Fibroblast of lung (primary cell): ENCODE data around the gene ATP11A. TPM values are rescaled to one million over a fixed set of nuclear protein-coding genes. Genes with fewer than 3 reads are reported as not detected.

Experiments used
- DNase-seq, 2 donors: peaks; one replicate each; pipeline versions ENCODE4 v3.0.0 to v3.0.0-alpha.2; 2010; ENCODE audit warnings: low read depth in 2 of 2
- H2AFZ ChIP-seq: 2 replicates; pipeline ENCODE4 v1.5.1; 2012; ENCODE audit warnings: low read length, control low read depth, inconsistent platforms
- H3K27ac ChIP-seq: 2 replicates; pipeline ENCODE4 v1.5.1; 2011; ENCODE audit warnings: low read length, control low read depth; ENCODE audit not compliant: insufficient read depth
- H3K27me3 ChIP-seq: 2 replicates; pipeline ENCODE4 v1.5.1; 2011; ENCODE audit warnings: mild to moderate bottlenecking, low read length; ENCODE audit not compliant: control insufficient read depth, insufficient read depth
- H3K36me3 ChIP-seq: 2 replicates; pipeline ENCODE4 v1.5.1; 2011; ENCODE audit warnings: low read length; ENCODE audit not compliant: control insufficient read depth, insufficient read depth
- H3K4me1 ChIP-seq: 2 replicates; pipeline ENCODE4 v1.5.1; 2011; ENCODE audit warnings: low read length; ENCODE audit not compliant: control insufficient read depth, insufficient read depth; ENCODE audit errors: extremely low read depth
- H3K4me2 ChIP-seq: 2 replicates; pipeline ENCODE4 v1.5.1; 2011; ENCODE audit warnings: low read length, control low read depth; ENCODE audit not compliant: insufficient read depth; ENCODE audit errors: extremely low read depth
- H3K4me3 ChIP-seq, 4 experiments: fragments of 200-600 bp in 1 of 4; sonication (generic) in 1 of 4; replicated peaks in 1 of 4; 2 replicates each; pipeline ENCODE4 v1.5.1; 2011 to 2016; ENCODE audit warnings: low read length in 4 of 4, low read depth in 3 of 4, mild to moderate bottlenecking in 3 of 4, control low read depth in 2 of 4, inconsistent platforms in 1 of 4, mixed read lengths in 1 of 4; ENCODE audit not compliant: insufficient read depth in 1 of 4; ENCODE audit errors: control extremely low read depth in 1 of 4
- H3K79me2 ChIP-seq: 2 replicates; pipeline ENCODE4 v1.5.1; 2012; ENCODE audit warnings: mild to moderate bottlenecking, low read length, inconsistent platforms; ENCODE audit not compliant: control insufficient read depth, insufficient read depth
- H3K9ac ChIP-seq: 2 replicates; pipeline ENCODE4 v1.5.1; 2011; ENCODE audit warnings: mild to moderate bottlenecking, low read length, control low read depth; ENCODE audit not compliant: insufficient read depth
- H3K9me3 ChIP-seq: 2 replicates; pipeline ENCODE4 v1.5.1; 2012; ENCODE audit warnings: low read depth, low read length; ENCODE audit not compliant: control insufficient read depth, insufficient read depth
- H4K20me1 ChIP-seq: 2 replicates; pipeline ENCODE4 v1.5.1; 2011; ENCODE audit warnings: low read length; ENCODE audit not compliant: control insufficient read depth, insufficient read depth; ENCODE audit errors: extremely low read depth
- EZH2 ChIP-seq: IDR thresholded peaks from 2 replicates; pipeline ENCODE4 v1.5.1; 2012; ENCODE audit warnings: low read length, control low read depth, mild to moderate bottlenecking; ENCODE audit errors: missing control alignments
- polyA plus RNA-seq, 2 donors: library from polyadenylated mRNA; depleted of rRNA in 1 of 2; stranded (reverse) in 1 of 2; unstranded in 1 of 2; fragments of >200 nt; gene quantifications; 2 replicates each; pipeline ENCODE4 v1.2.1, GENCODE V29; 2011 to 2012; ENCODE audit warnings: missing spikeins in 1 of 2
- total RNA-seq: library from RNA; depleted of rRNA; stranded (reverse); fragments of >200 nt; gene quantifications from 2 replicates; pipeline ENCODE4 v1.2.1, GENCODE V29; 2014
- TF ChIP-seq, protein P1 (sequence below), 2 donors: IDR thresholded peaks in 1 of 2; conservative IDR thresholded peaks in 1 of 2; 1 replicate in 1 of 2; 2 replicates in 1 of 2; pipeline ENCODE4 v1.5.1; 2011 to 2012; ENCODE audit warnings: low read length in 2 of 2, control low read depth in 1 of 2, inconsistent platforms in 1 of 2, low read depth in 1 of 2, mild to moderate bottlenecking in 1 of 2

ATP11A gene
- total and polyA plus RNA-seq, 2 donors (not counting 1 experiment from before 2014, with no cell fraction given), result 2.3 to 7.8 TPM

GRCh38 chr13:112687836-112688559, 1.8 kb upstream of the ATP11A start:
- no peaks in the 10 kb centered on the region for H3K79me2 ChIP-seq
- no peak overlapping the region for H3K4me2 ChIP-seq
- no peak overlapping the region for H3K27ac ChIP-seq
- H2AFZ ChIP-seq, result no peak overlapping the region
- H3K27me3 ChIP-seq, result no peaks in the 10 kb centered on the region
- no peak for DNase-seq
- H4K20me1 ChIP-seq, result no peaks in the 10 kb centered on the region
- H3K9ac ChIP-seq, result no peak overlapping the region
- no peaks in the 10 kb centered on the region for H3K9me3 ChIP-seq
- no peak overlapping the region for H3K4me3 ChIP-seq
- no peaks in the 10 kb centered on the region for H3K36me3 ChIP-seq
- no peaks in the 10 kb centered on the region for H3K4me1 ChIP-seq
- TF ChIP-seq, protein P1, sequence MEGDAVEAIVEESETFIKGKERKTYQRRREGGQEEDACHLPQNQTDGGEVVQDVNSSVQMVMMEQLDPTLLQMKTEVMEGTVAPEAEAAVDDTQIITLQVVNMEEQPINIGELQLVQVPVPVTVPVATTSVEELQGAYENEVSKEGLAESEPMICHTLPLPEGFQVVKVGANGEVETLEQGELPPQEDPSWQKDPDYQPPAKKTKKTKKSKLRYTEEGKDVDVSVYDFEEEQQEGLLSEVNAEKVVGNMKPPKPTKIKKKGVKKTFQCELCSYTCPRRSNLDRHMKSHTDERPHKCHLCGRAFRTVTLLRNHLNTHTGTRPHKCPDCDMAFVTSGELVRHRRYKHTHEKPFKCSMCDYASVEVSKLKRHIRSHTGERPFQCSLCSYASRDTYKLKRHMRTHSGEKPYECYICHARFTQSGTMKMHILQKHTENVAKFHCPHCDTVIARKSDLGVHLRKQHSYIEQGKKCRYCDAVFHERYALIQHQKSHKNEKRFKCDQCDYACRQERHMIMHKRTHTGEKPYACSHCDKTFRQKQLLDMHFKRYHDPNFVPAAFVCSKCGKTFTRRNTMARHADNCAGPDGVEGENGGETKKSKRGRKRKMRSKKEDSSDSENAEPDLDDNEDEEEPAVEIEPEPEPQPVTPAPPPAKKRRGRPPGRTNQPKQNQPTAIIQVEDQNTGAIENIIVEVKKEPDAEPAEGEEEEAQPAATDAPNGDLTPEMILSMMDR (conservative IDR thresholded peaks at IDR 0.05 in 1 of 2, IDR thresholded peaks at IDR 0.05 in 1 of 2; ENCODE audit: low read depth in 1 of 2, low read length in 2 of 2), result no peak

DNA sequence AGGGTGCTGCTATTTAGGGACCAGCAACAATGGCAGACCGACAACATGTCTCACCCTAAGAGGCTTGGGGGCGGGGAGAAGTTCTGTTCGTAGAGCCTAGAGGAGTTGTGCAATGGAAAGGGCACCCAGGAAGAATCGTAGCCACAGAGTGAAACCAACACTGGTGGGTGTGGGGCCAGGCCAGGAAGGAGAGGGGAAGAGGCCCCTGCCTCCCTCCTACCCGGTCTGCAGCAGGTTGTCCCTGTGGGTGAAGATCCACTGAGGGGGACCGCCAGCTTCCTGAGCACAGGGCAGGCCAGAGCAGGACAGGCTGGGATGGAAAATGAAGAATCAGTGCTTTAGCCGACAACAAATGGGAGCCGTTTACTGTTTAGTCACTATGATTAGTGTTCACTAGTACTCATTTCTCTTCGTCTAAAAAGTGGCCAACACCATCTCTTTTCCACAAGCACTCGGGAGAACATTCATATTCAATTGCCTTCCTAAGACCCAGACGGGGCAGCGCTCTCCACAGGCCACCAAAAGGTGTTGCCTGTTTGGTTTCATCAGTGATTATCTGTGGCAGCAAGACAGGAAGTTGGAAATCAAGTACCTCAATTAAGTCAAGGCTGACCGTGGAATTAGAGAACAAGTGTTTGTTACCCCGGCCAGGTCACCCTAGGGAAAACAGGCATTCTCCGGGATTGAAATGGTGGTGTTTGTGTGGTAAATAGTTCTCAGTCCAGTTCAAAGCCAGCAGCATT, 1.1 kb upstream of the ATP11A start:
- Histone ChIP-seq H3K4me3 (peak overlapping the region; percentile 60 to 78 (median 64)), H3K9ac (no peak overlapping the region), H3K4me1 (no peaks in the 10 kb centered on the region), H2AFZ (peak overlapping the region; percentile 75), H3K4me2 (peak overlapping the region; percentile 94), H3K27ac (no peak overlapping the region), H3K79me2 (peaks cover 3% of the 10 kb centered on the region), H3K36me3 (no peaks in the 10 kb centered on the region), H4K20me1 (no peaks in the 10 kb centered on the region), H3K9me3 (no peaks in the 10 kb centered on the region), H3K27me3 (no peaks in the 10 kb centered on the region)
- TF ChIP-seq, protein P1 (conservative IDR thresholded peaks at IDR 0.05 in 1 of 2, IDR thresholded peaks at IDR 0.05 in 1 of 2; ENCODE audit: low read depth in 1 of 2, low read length in 2 of 2), result no peak
- no peak for TF ChIP-seq EZH2
- peak in 1 of 2 donors; percentile 4 for DNase-seq

DNA sequence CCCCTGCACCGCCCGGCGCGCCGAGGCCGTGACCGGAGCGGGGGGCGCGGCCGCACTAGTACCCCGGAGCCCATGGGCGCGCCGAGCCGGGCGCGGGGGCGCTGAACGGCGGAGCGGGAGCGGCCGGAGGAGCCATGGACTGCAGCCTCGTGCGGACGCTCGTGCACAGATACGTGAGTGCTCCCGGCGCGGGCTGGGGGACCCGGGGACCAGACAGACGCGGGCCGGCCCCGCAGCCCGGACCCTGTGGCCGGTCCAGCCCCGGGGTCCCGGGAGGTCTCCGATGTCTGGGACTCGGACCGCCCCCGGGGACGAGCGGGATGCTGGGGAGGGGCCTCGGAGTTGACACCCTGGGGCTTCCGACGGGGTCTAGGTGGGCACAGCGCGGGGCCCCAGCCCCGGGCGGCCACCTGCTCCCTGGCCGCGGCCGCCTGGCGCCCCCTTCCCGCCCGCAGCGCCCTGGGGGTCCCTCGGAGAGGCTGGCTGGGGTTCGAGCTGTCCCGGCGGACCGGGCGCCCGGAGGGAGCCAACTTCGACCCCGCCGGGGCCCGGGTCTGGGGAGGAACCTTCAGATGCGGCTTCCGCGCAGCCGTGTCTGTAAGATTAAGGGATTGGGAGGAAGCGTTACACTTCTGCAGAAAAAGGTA, 568 bp downstream of the ATP11A start:
- peak overlapping the region; percentile 73 for H3K4me2 ChIP-seq
- H3K36me3 ChIP-seq, result no peaks in the 10 kb centered on the region
- H3K9me3 ChIP-seq, result no peaks in the 10 kb centered on the region
- H2AFZ ChIP-seq, result peak overlapping the region; percentile 46
- peak overlapping the region; percentile 57 for H3K27ac ChIP-seq
- peak overlapping the region; percentile 79 for H3K9ac ChIP-seq
- H3K4me1 ChIP-seq, result no peaks in the 10 kb centered on the region
- peak; percentile 37 to 45 for DNase-seq
- peak overlapping the region; percentile 67 to 83 (median 77) for H3K4me3 ChIP-seq
- peaks cover 3% of the 10 kb centered on the region for H3K79me2 ChIP-seq
- H4K20me1 ChIP-seq, result no peaks in the 10 kb centered on the region
- TF ChIP-seq, protein P1 (conservative IDR thresholded peaks at IDR 0.05 in 1 of 2, IDR thresholded peaks at IDR 0.05 in 1 of 2; ENCODE audit: low read depth in 1 of 2, low read length in 2 of 2), result no peak
- no peak for TF ChIP-seq EZH2
- no peaks in the 10 kb centered on the region for H3K27me3 ChIP-seq
